Activated CD4-positive, alpha-beta memory T cell treated with anti-CD3 and anti-CD28 coated beads, Interleukin-2, amount 10 ng/mL, durations not matched to agents 7 days and 5 days (primary cell): Measurements from ENCODE around the gene PAN2. TPM values are rescaled to one million over a fixed set of nuclear protein-coding genes. Genes with fewer than 3 reads are reported as not detected.
"Not testable (repeated sequence)": the region's sequence is repeated elsewhere in the genome, so short reads cannot be mapped to it uniquely, and the experiment has no call there.

Experiments used
- CTCF ChIA-PET: fragments of 350-600 bp; sonication (Branson Sonifier 250); formaldehyde crosslinking; loops from one replicate; lab custom pipeline; 2021; ENCODE audit warnings: antibody characterized with exemption, inconsistent platforms; lab: Charles Lee
- POLR2A ChIA-PET: fragments of 350-600 bp; sonication (Branson Sonifier 250); formaldehyde crosslinking; loops from one replicate; lab custom pipeline; 2021; ENCODE audit warnings: antibody characterized with exemption; lab: Charles Lee
- DNase-seq: peaks from one replicate; pipeline ENCODE4 v3.0.0-alpha.2; 2020
- H3K27ac Mint-ChIP-seq: one replicate; pipeline ENCODE4 v1.8.0; 2021; ENCODE audit warnings: mild to moderate bottlenecking, mixed read lengths
- H3K27me3 Mint-ChIP-seq: one replicate; pipeline ENCODE4 v1.8.0; 2021; ENCODE audit warnings: mixed read lengths
- H3K36me3 Mint-ChIP-seq: one replicate; pipeline ENCODE4 v1.8.0; 2021; ENCODE audit warnings: low read depth, mixed read lengths
- H3K4me1 Mint-ChIP-seq: one replicate; pipeline ENCODE4 v1.8.0; 2021; ENCODE audit warnings: mixed read lengths
- H3K4me3 Mint-ChIP-seq: one replicate; pipeline ENCODE4 v1.8.0; 2021; ENCODE audit warnings: mild to moderate bottlenecking, mixed read lengths
- H3K9me3 Mint-ChIP-seq: one replicate; pipeline ENCODE4 v1.8.0; 2021; ENCODE audit warnings: mixed read lengths
- total RNA-seq, 2 experiments: library from RNA; stranded (reverse); gene quantifications; one replicate each; pipeline ENCODE4 v1.2.3, GENCODE V29; 2021

PAN2 gene
- total RNA-seq, 2 experiments from 2014 or later = 61.3 to 64.2 TPM

GRCh38 chr12:56338308-56339157, 4.7 kb upstream of the PAN2 start, which contains the start of gene IL23A:
Gene IL23A, plus strand, starts transcription at chr12:56338884. Its CDS starts 161 bp downstream, at chr12:56339045.
- Mint-ChIP-seq H3K27ac (peak within 1 kb of the TSS; percentile 96), H3K27me3 (no peaks in the 10 kb centered on the region), H3K4me3 (peak within 1 kb of the TSS; percentile 76), H3K4me1 (peaks cover 45% of the 10 kb centered on the region), H3K36me3 (peaks cover 37% of the 10 kb centered on the region), H3K9me3 (no peaks in the 10 kb centered on the region)
- ChIA-PET POLR2A (interaction anchor here (0.7 to 6.9 kb wide), 17 partner anchors 8 to 234 kb away, joined by 3 to 113 read pairs (median 4); partner anchors contain the start of genes CNPY2, COQ10A, CS and ESYT1), CTCF (interaction anchor here (1.8 to 2.8 kb wide), 3 partner anchors 21 to 126 kb away, joined by 7 to 23 read pairs (median 10); partner anchors contain the start of genes CNPY2 and STAT2)
- DNase-seq = peak; percentile 82

- ChIA-PET POLR2A (interaction anchor here (1.0 to 6.9 kb wide), 11 partner anchors 8 to 223 kb away, joined by 3 to 113 read pairs (median 7); partner anchors contain the start of genes CNPY2, COQ10A, STAT2 and TIMELESS), CTCF (interaction anchor here (1.8 to 2.8 kb wide), 3 partner anchors 21 to 126 kb away, joined by 7 to 23 read pairs (median 10); partner anchors contain the start of genes CNPY2 and STAT2)
- H3K27ac Mint-ChIP-seq = peak overlapping the region; percentile 96
- H3K36me3 Mint-ChIP-seq = peaks cover 30% of the 10 kb centered on the region
- no peaks in the 10 kb centered on the region for H3K27me3 Mint-ChIP-seq
- H3K4me1 Mint-ChIP-seq = peaks cover 53% of the 10 kb centered on the region
- H3K9me3 Mint-ChIP-seq = no peaks in the 10 kb centered on the region
- DNase-seq = no peak
- no peak overlapping the region for H3K4me3 Mint-ChIP-seq
These were observed 4.0 kb upstream of the PAN2 start for GRCh38 chr12:56337753-56338251.

- peaks cover 60% of the 10 kb centered on the region for H3K4me1 Mint-ChIP-seq
- no peak for DNase-seq
- H3K9me3 Mint-ChIP-seq = no peaks in the 10 kb centered on the region
- H3K27ac Mint-ChIP-seq = no peak overlapping the region
- POLR2A ChIA-PET = interaction anchor here (1.1 to 6.9 kb wide), 3 partner anchors 20 to 113 kb away, joined by 3 to 113 read pairs (median 4); partner anchors contain the start of genes CNPY2, STAT2 and TIMELESS
- CTCF ChIA-PET = interaction anchor here (1.2 to 2.8 kb wide), 2 partner anchors 23 to 128 kb away, joined by 3 to 23 read pairs; partner anchors contain the start of gene STAT2
- peaks cover 21% of the 10 kb centered on the region for H3K36me3 Mint-ChIP-seq
- no peak overlapping the region for H3K4me3 Mint-ChIP-seq
- no peaks in the 10 kb centered on the region for H3K27me3 Mint-ChIP-seq
These were observed 2.8 kb upstream of the PAN2 start for GRCh38 chr12:56336361-56337167.

- CTCF ChIA-PET, H3K27me3 Mint-ChIP-seq, H3K27ac Mint-ChIP-seq, H3K4me3 Mint-ChIP-seq, DNase-seq, H3K9me3 Mint-ChIP-seq: not testable (repeated sequence)
- Mint-ChIP-seq H3K4me1 (peaks cover 61% of the 10 kb centered on the region), H3K36me3 (peaks cover 20% of the 10 kb centered on the region)
- POLR2A ChIA-PET = interaction anchor here (1.1 to 4.5 kb wide), 4 partner anchors 14 to 114 kb away, joined by 3 to 82 read pairs (median 6); partner anchors contain the start of genes CNPY2, STAT2 and TIMELESS
These were observed 1.7 kb upstream of the PAN2 start for GRCh38 chr12:56335527-56335926.

- H3K27me3 Mint-ChIP-seq = no peaks in the 10 kb centered on the region
- peak overlapping the region; percentile 99 for H3K27ac Mint-ChIP-seq
- CTCF ChIA-PET = interaction anchor here (2.1 to 2.9 kb wide), 3 partner anchors 18 to 145 kb away, joined by 6 to 11 read pairs (median 9); partner anchors contain the start of gene SMARCC2
- DNase-seq = no peak
- peaks cover 12% of the 10 kb centered on the region for H3K36me3 Mint-ChIP-seq
- H3K4me3 Mint-ChIP-seq = peak overlapping the region; percentile 93
- peaks cover 52% of the 10 kb centered on the region for H3K4me1 Mint-ChIP-seq
- POLR2A ChIA-PET = interaction anchor here (0.7 to 4.5 kb wide), 6 partner anchors 10 to 115 kb away, joined by 3 to 82 read pairs (median 17); partner anchors contain the start of genes CNPY2, STAT2 and TIMELESS
- no peaks in the 10 kb centered on the region for H3K9me3 Mint-ChIP-seq
These were observed 642 bp upstream of the PAN2 start for GRCh38 chr12:56334490-56334793.

GRCh38 chr12:56333197-56333678, 562 bp downstream of the PAN2 start:
- Mint-ChIP-seq H3K4me1 (peaks cover 40% of the 10 kb centered on the region), H3K27ac (peak overlapping the region; percentile 99), H3K27me3 (no peaks in the 10 kb centered on the region), H3K4me3 (peak overlapping the region; percentile 93), H3K36me3 (peaks cover 4% of the 10 kb centered on the region), H3K9me3 (no peaks in the 10 kb centered on the region)
- ChIA-PET POLR2A (interaction anchor here (0.5 to 4.5 kb wide), 18 partner anchors 9 to 365 kb away, joined by 3 to 82 read pairs (median 7); partner anchors contain the start of genes ANKRD52, CNPY2, PA2G4 and RBMS2), CTCF (interaction anchor here (2.0 to 2.9 kb wide), 4 partner anchors 19 to 144 kb away, joined by 6 to 13 read pairs (median 10); partner anchors contain the start of genes SMARCC2 and STAT2)
- no peak for DNase-seq

- Mint-ChIP-seq H3K27me3 (no peaks in the 10 kb centered on the region), H3K9me3 (no peaks in the 10 kb centered on the region), H3K4me1 (peaks cover 34% of the 10 kb centered on the region), H3K4me3 (peak overlapping the region; percentile 93), H3K27ac (peak overlapping the region; percentile 99), H3K36me3 (peaks cover 5% of the 10 kb centered on the region)
- ChIA-PET CTCF (interaction anchor here (2.0 to 2.9 kb wide), 4 partner anchors 20 to 143 kb away, joined by 6 to 13 read pairs (median 10); partner anchors contain the start of genes SMARCC2 and STAT2), POLR2A (interaction anchor here (0.5 to 4.5 kb wide), 16 partner anchors 9 to 366 kb away, joined by 3 to 82 read pairs (median 7); partner anchors contain the start of genes ANKRD52, CNPY2, RBMS2 and RNF41)
- peak; percentile 20 for DNase-seq
These were observed 1.1 kb downstream of the PAN2 start for GRCh38 chr12:56332512-56333196.

GRCh38 chr12:56330936-56331490, 2.8 kb downstream of the PAN2 start:
- POLR2A ChIA-PET = interaction anchor here (2.5 to 4.5 kb wide), 3 partner anchors 10 to 29 kb away, joined by 10 to 82 read pairs (median 50); partner anchors contain the start of genes CNPY2 and STAT2
- no peak overlapping the region for H3K27ac Mint-ChIP-seq
- CTCF ChIA-PET = no interaction called here
- no peak overlapping the region for H3K4me3 Mint-ChIP-seq
- no peaks in the 10 kb centered on the region for H3K9me3 Mint-ChIP-seq
- no peak for DNase-seq
- peaks cover 25% of the 10 kb centered on the region for H3K4me1 Mint-ChIP-seq
- peaks cover 13% of the 10 kb centered on the region for H3K36me3 Mint-ChIP-seq
- no peaks in the 10 kb centered on the region for H3K27me3 Mint-ChIP-seq

- DNase-seq = no peak
- no peaks in the 10 kb centered on the region for H3K9me3 Mint-ChIP-seq
- H3K36me3 Mint-ChIP-seq = peaks cover 43% of the 10 kb centered on the region
- H3K27ac Mint-ChIP-seq = no peak overlapping the region
- ChIA-PET CTCF (interaction anchor here (0.6 to 1.9 kb wide), 2 partner anchors 11 to 349 kb away, joined by 4 to 6 read pairs; partner anchors contain the start of gene CNPY2), POLR2A (interaction anchor here (0.8 to 1.2 kb wide), 2 partner anchors 10 to 33 kb away, joined by 3 read pairs; partner anchors contain the start of genes CNPY2 and STAT2)
- peaks cover 9% of the 10 kb centered on the region for H3K4me1 Mint-ChIP-seq
- no peak overlapping the region for H3K4me3 Mint-ChIP-seq
- no peaks in the 10 kb centered on the region for H3K27me3 Mint-ChIP-seq
These were observed 7.3 kb downstream of the PAN2 start for GRCh38 chr12:56326533-56326932.

- no peaks in the 10 kb centered on the region for H3K9me3 Mint-ChIP-seq
- ChIA-PET POLR2A (interaction anchor here (1.2 to 2.5 kb wide), 2 partner anchors 11 to 34 kb away, joined by 3 to 13 read pairs; partner anchors contain the start of genes CNPY2 and STAT2), CTCF (interaction anchor here (0.6 to 1.9 kb wide), 2 partner anchors 11 to 349 kb away, joined by 4 to 6 read pairs; partner anchors contain the start of gene CNPY2)
- no peak overlapping the region for H3K27ac Mint-ChIP-seq
- no peak overlapping the region for H3K4me3 Mint-ChIP-seq
- H3K27me3 Mint-ChIP-seq = no peaks in the 10 kb centered on the region
- H3K36me3 Mint-ChIP-seq = peaks cover 40% of the 10 kb centered on the region
- H3K4me1 Mint-ChIP-seq = peaks cover 6% of the 10 kb centered on the region
- DNase-seq = no peak
These were observed 7.7 kb downstream of the PAN2 start for GRCh38 chr12:56326126-56326525.
